AG08395 (cell line): ENCODE results near the gene TAPBP.
"Not testable (repeated sequence)": the region's sequence is repeated elsewhere in the genome, so short reads cannot be mapped to it uniquely, and the experiment has no call there.

Source experiments
- DNase-seq: peaks from one replicate; pipeline ENCODE4 v3.0.0; 2012; ENCODE audit warnings: mixed read lengths, low spot score

TAPBP gene

DNA sequence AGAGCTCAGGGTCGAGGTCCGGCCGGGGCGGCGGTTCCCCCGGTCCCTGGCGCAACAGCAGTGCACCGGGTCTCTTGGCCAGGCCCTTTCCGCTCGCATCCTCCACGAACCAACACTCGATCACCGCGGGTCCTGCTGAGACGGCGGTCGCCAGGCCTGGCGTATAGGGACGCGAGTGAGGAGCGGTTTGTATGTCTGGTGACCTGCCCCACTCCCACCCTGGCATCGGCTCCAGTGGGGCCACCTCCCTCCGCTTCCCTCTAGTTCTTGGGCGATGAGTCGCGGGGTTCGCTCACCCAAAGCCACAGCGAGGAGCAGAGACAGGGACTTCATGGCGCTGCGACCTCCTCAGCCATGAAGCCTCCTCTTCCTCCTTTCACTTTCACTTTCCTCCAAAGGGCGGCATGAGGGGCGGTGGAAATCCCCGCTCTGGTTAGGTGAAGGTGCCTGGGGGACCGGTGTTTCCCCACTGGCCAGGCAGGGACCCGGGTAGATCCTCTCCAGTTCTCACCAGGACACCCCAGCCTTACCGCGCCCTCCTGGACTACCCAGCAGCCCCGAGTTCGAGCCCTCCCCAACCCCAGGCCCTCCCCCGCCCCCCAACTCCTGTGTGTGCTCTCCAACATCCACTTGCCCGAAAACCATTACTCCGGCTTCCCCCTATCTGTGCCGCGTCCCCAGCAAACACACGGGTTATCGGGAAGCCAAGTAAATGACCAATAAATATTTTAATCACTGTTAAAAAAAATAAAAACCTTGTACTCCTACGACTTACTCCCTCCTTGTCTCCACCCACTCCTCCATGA, at the start of gene TAPBP:
TSS of gene TAPBP (minus strand) at position 370 of the 806 bp plus-strand sequence. CDS start at position 333, 37 bp downstream.
- peak; percentile 50 for DNase-seq

DNA sequence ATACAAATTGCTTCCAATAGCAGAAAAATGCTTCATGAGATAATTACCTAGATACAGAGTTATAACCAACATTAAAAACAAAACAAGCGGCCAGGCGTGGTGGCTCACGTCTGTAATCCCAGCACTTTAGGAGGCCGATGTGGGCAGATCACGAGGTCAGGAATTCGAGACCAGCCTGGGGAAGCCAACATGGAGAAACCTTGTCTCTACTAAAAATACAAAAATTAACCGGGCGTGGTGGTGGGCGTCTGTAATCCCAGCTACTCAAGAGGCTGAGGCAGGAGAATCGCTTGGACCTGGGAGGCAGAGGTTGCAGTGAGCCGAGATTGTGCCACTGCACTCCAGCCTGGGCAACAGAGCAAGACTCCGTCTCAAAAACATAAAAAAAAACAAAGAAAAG, 49.6 kb upstream of the TAPBP start:
- DNase-seq: not testable (repeated sequence)

DNA sequence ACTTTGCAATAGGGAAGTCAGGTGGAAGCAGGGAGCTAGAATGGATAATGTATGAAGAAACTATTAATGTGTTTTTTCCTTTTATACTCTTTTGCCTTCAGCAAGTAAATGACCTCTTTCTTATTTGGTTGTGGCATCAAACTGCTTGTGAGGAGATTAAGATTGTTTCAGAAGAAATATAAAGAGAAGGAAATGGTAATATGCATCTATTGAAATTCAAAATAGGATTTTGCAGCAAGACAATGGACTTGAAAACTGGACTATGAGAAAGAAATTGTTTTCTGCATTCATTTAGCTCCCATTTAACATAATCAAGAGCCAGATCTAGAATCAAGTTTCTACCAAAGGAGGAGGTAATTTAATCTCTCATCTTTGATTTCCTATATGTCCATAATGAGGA, 45.5 kb upstream of the TAPBP start:
- no peak for DNase-seq

DNA sequence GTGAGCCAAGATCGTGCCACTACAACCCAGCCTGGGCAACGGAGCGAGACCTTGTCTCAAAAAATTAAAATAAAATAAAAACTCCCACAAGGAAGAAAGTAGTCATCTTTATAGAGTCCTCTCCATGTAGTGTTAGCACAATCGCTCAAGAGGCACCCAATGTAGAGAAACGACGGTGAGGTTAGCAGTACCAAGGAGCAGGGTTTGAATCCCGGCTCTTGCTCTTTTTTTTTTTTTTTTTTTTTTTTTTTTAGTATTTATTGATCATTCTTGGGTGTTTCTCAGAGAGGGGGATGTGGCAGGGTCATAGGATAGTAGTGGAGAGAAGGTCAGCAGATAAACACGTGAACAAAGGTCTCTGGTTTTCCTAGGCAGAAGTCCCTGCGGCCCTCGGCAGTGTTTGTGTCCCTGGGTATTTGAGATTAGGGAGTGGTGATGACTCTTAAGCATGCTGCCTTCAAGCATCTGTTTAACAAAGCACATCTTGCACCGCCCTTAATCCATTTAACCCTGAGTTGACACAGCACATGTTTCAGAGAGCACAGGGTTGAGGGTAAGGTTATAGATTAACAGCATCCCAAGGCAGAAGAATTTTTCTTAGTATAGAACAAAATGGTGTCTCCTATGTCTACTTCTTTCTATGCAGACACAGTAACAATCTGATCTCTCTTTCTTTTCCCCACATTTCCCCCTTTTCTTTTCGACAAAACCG, 43.4 kb upstream of the TAPBP start:
- DNase-seq: not testable (repeated sequence)

DNA sequence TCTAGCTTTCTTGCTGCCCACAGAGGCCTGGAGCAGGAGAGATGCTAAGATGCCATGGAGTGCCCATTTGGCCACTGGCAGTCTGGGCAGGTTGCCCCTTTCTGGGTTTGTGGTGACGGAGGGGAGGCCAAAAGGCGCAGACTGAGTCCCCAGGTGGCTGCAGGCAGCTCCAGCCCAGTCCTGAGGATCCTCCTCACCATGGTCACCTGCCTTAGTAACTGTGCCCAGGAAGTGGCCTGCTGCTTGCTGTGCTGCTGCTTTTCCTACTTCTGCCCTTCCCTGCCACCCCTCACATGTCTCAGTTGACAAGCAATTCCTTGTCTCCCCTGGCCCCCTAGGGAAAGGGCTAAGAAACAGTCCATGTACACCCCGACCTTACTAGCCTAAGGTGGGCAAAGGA, 42.4 kb upstream of the TAPBP start:
- no peak for DNase-seq

DNA sequence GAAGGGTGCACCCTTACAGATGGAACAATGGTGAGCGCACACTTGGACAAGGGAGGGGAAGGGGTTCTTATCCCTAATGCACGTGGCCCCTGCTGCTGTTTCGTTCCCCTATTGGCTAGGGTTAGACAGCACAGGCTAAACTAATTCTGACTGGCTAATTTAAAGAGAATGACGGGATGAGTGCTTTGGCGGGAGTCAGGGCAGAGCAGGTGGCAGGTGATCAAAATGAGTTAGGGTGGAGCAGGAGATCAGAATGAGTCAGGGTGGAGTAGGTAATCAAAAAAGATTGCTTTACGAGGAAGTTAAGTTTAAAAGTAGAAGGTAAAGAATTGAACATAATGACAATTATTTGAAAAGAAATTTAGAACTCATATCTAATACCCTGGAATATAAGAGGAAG, 42.0 kb upstream of the TAPBP start:
- not testable (repeated sequence) for DNase-seq

DNA sequence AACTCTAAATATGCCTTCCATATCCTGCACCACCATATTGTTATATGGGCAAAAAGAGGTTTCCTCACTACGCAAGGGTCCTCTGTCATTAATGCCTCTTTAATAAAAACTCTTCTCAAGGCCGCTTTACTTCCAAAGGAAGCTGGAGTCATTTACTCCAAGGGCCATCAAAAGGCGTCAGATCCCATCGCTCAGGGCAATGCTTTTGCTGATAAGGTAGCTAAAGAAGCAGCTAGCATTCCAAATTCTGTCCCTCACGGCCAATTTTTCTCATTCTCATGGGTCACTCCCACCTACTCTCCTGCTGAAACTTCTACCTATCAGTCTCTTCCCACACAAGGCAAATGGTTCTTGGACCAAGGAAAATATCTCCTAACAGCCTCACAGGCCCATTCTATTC, 33.9 kb upstream of the TAPBP start:
- DNase-seq: no peak

DNA sequence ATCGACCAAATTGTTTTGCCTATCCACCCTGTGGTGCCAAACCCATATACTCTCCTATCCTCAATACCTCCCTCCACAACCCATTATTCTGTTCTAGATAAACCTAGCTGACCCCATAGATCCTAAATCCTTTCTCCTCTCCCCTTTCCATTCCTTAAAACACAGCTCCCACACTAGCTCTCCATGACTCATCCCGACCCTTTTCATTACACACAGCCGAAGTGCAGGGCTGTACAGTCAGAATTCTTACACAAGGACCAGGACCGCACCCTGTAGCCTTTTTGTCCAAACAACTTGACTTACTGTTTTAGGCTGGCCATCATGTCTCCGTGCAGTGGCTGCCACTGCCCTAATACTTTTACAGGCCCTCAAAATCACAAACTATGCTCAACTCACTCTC, 33.1 kb upstream of the TAPBP start:
- DNase-seq: not testable (repeated sequence)

DNA sequence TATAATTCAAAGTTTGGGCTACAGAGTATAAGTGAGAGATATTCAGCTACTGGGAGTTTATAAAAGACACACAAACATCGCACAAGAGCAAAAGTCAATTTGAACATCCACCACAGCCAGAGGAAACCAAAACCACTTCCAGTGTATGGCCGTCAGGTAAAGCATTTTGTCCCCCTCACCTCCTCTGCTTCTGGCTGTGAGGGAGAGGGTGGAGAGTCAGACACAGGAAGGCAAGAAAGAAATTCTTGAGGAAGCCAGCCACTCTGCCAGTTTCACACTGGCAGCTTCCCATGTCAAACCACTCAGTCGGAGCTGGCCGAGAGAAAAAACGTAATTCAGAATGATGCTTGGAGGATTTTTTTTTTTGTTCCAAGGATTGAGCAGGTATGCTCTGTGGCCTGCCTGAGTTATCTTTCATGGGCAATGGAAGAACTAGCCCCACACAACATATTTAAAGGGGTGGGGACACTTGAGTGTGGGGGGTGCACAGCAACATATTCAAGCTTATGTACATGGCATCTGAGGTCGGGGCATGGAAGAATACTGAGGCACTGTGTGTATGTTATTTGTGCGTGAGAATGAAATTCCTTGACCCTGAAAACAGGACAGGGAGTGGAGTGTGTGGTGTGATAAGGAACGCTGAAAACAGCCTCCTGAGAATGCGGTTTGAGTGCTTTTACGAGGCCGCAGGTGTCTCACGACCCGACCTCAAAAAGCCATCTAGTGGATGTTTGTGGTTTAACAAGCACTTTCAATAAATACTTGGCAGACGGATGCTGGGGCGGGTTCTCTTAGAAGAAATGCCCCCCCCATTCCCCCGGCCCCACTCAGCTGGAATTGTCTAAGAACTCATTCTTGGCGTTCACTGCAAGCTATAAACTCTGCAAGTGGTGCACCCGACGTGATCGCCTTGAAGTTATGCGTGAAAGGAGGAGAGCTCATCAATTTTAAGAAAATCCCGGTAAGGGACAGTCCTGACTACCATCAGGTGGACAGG, 31.1 kb upstream of the TAPBP start:
- DNase-seq: peak; percentile 67

DNA sequence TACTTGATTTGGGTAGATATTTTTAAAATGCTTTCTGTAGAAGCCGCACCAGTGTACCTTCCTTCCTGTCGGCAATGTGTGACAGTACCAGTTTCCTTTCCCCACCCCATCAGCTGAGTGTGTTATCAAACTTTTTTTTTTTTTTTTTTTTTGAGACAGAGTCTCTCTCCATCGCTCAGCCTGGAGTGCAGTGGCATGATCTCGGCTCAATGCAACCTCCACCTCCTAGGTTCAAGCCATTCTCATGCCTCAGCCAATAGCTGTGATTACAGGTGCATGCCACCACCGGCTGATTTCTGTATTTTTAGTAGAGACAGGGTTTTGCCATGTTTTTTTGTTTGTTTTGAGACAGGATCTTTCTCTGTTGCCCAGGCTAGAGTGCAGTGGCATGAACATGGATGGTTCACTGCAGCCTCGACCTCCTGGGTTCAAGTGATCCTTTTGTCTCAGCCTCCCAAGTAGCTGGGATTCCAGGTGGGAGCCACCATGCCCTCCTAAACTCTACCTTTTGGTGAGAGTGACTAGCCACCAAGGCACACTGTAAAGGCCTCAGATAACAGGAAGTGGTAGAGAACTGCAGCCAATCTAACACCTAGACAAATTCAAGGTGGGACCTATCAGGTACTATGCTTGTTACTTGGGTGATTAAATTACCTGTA, 30.2 kb upstream of the TAPBP start:
- no peak for DNase-seq

DNA sequence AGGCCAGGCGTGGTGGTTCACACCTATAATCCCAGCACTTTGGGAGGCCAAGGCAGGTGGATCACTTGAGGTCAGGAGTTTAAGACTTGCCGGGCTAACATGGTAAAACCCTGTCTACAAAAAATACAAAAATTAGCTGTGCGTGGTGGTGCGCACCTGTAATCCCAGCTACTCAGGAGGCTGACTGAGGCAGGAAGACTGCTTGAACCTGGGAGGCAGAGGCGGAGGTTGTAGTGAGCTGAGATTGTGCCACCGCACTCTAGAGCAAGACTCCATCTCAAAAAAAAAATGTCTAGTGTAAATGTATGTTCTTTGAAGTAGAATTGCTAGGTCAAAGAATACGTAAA, 29.7 kb upstream of the TAPBP start:
- DNase-seq: not testable (repeated sequence)

DNA sequence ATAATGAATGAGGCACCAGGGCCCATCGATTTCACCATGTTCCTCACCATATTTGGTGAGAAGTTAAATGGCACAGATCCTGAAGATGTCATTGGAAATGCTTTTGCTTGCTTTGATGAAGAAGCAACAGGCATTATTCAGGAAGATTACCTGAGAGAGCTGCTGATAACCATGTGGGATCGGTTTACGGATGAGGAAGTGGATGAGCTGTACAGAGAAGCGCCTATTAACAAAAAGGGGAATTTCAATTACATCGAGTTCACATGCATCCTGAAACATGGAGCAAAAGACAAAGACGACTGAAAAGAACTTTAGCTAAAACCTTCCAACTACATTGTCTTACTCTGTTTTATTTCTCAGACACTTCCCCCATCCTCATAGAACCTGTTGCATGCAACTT, 25.3 kb upstream of the TAPBP start:
- DNase-seq: no peak

DNA sequence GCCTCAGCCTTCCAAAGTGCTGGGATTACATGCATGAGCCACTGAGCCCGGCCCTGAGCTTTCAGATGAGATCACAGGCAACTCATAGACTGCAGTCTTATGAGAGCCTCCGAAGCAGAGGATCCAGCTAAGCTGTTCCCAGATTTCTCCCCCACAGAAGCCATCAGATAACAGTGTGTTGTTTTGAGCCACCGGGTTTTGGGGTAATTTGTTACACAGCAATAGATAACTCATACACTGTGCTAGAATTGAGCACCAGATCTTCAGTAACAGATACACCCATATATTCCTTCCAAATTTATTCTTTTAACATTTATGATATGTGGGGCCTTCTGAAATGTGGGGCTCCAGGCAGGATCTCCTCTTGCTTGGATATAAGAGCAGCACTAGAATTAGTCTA, 22.6 kb upstream of the TAPBP start:
- DNase-seq: no peak

DNA sequence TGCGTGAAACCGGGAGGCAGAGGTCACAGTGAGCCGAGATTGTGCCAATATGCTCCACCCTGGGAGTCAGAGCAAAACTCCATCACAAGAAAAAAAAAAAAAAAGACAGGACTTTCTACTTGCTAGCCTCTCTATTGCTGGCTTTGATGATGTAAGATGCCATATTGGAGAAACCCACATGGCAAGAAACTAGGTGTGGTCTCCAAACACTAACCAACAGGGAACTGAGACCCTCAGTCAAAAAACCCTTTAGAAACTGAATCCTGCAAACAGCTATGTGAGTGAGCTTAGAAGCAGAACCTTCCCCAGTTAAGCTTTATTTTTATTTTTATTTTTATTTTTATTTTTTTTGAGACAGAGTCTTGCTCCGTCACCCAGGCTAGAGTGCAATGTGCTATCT, 22.0 kb upstream of the TAPBP start:
- DNase-seq: no peak

DNA sequence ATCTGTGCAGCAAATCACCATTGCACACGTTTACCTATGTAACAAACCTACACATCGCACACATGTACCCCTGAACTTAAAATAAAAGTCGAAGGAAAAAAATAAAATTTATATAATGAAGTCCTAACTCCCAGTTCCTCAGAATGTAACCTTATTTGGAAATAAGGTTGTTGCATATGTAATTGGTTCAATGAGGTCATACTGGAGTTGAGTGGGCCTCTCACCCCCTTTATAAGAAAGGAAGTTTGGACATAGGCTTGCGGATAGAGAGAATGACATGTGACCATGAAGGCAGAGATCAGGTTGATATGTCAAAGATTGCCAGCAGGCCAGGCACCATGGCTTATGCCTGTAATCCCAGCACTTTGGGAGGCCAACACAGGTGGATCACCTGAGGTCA, 19.8 kb upstream of the TAPBP start:
- DNase-seq: no peak

DNA sequence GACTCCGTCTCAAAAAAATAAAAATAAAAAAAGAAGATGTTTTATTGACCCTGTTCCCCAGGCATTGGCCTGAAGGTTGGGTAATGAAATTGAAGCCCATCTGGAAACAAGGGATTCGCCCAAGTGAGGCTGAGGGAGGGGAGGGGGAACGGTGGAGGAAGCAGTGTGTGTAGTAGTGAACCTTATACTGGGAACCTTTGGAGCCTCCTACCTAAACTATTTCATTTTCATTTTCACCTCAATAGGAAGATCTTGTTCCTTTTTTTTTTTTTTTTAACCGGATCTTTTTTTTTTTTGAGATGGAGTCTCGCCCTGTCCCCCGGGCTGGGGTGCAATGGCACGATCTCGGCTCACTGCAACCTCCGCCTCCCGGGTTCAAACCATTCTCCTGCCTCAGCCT, 16.9 kb upstream of the TAPBP start:
- DNase-seq: no peak

DNA sequence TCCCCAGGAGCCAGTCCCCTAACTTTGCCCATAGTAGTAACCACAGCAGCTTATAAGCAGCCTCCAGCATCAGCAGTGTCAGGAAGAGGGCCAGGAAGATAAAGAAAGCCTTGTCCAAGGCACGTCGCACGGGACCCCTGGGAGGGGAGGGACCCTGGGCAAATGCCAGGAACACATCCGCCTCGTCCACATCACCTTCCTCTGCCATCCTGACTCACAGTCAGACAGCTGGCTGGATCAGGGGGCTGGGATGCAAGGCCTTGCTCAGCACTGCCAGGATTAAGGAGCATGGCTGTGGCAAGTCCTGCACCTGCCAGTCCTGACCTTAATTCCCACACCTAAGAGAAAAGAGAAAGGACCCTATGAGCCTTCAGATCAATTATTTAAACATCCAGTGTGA, 15.2 kb upstream of the TAPBP start:
- DNase-seq: no peak

DNA sequence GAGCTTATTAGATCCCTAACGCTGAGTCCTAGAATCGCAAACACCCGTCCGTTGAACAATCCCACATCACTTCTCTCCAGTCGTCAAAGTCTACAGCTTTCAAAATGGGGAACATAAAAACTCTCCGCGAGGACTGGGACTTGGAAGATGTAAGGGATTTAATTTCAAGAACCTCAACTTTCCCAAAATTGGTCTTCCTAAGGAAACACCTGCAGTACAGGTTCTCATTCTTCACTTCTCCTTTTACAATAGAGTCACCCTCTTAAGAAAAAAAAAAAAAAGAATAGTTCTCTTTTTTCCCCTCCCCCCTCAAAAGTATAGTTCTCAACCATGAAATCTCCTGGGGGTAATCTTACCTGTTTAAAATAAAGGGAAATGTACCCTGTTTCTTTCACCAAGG, 10.2 kb upstream of the TAPBP start:
- DNase-seq: no peak

DNA sequence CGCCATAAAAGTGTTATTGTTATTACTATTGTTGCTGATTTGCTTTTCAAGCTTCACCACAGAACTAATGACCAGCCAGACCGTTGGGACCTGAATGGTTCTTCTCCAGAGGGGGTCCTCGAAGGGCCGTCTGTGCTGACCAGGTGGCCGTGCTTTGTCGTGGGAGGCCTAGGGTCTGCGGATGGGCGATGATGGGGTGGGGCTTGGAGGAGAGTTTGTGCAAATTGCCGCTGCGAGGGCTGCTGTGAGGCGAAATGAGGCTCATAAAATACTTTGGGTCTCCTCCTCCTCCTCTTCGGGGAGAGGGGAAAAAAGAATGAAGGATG, 9.7 kb upstream of the TAPBP start:
- DNase-seq: no peak

DNA sequence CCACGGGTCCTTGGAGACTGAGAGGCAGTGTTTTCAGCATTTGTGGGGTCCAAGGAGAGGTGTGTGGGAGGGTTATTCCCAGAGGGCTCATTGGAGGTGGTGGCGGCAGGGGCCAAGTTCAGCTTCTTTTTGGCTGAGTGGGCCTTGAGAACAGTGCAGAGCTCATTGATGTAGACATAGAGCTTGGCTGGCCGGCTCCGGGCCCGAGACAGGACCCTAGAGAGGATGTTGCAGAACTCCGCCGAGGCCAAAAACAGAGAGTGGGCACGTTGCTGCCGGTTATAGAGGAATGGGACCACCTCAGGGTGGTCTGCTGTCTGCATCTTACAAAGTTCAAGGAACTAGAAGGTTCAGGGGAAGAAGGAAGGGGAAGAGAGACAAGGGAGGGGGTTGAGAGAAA, 7.3 kb upstream of the TAPBP start:
- DNase-seq: no peak

DNA sequence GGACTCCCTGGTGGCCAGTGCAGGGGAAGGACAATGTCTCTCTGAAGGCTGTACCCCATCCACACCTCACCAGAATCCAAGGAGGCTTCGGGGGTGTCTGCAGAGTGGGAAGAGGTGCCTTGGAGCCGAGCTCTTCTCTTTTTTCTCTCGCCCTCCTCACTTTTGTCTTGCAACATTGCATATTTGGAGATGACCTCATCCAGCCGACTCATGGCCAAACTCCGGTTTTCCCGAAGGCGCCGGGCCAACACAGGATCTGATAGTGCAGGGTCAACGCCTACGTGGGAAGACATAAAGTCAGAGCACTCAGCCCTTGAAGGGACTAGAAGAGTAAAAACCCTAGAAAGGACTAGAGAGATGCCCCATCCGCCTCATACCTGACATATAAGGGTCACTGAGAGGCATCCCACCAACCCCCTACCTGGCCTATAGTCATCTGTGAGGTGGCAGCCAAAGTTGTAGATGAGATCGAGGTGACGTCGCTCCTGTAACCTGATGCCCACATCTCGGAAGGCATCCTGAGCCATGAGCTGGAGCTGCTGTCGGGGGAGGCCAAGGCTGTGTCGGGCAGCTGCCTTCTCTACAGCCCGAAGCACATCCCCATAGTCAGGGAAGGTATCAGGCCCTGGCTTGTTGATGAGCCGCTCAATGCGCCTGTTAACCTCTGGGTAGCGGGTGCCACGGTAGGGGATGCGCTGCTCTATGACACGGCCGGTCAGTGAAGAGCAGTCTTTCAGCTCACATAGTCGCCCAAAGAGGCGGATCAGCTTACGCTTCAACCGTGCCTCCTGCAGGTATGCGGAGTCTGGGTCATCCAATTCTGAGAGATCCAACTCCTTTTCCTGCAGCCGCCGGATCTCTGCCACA, 6.7 kb upstream of the TAPBP start:
- DNase-seq: peak; percentile 77
